GM18511 (cell line): ENCODE data around the gene MUSK.
"Not testable (repeated sequence)": the region's sequence is repeated elsewhere in the genome, so short reads cannot be mapped to it uniquely, and the experiment has no call there.

Experiments
- ATAC-seq: cut with Tn5 transposase; IDR thresholded peaks from one replicate; pipeline ENCODE4 v1.9.1; 2021; ENCODE audit warnings: mild to moderate bottlenecking, moderate library complexity; ENCODE audit not compliant: unreplicated experiment

Gene MUSK

DNA sequence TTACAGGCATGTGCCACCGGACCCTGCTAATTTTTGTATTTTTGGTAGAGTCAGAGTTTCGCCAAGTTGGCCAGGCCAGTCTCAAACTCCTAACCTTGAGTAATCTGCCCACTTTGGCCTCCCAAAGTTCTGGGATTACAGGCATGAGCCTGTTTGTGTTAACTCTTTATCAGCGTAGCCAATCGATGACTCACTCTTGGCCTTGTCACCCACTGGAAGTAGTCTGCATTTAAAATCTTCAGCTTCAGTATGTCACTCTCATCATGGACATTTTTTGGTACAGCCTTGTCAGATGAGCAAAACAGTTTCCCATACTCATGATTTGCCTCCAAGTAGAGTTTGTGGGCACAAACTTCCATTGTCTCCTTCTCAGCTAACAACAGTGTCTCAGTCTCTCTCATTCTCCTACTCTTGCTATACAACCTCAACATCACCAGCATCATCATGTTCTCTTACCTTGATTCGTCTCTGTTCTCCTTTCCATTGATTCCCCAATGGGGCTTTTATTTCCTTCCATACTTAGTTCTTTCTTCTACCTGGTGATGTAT lies 22.5 kb downstream of the MUSK start:
- ATAC-seq: no peak

GRCh38 chr9:110695846-110696245 lies 27.3 kb downstream of the MUSK start:
- ATAC-seq: not testable (repeated sequence)

DNA sequence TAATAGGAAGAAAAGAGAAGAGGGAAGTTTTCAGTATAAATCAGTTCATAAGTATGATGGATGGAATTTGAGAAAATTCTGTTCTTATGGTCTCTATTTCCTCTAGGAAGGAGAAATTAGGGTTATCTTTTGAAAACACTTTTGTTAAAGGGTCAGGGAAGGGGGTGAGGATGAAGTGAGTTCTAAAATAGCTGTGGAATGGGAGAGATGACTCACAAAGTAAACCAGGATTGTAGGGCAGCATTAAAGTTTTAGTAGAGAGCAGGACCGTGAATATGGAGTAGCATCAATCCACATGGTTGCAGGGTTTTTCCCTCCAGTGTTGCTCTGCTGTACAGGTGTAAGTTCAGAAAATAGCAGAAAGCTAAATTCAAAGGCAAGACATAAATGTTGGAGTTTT lies 32.4 kb downstream of the MUSK start:
- no peak for ATAC-seq

GRCh38 chr9:110703669-110704068 lies 35.1 kb downstream of the MUSK start:
- no peak for ATAC-seq

DNA sequence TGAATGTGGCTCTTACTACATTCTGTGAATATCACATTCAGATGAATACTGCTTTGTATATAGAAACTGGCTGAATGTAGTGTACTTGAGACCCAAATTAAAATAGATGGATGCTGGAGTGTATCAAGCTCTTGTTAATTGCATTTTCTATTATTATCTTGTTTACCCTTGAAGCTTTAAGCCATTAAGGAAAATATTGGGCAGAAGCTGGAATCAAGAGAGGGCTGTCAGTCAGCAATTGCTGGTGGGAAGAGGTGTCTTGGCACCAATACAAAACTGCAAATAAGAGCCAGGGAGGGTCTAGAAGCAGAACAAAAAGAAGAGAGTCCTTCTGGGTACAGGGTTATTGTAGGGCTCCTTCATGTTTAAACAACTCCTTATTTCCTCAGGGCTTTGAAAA lies 38.8 kb downstream of the MUSK start:
- ATAC-seq: no peak

- no peak for ATAC-seq
Measured at GRCh38 chr9:110710420-110710819, 41.8 kb downstream of the MUSK start.

GRCh38 chr9:110712955-110713354 lies 44.4 kb downstream of the MUSK start:
- no peak for ATAC-seq

- ATAC-seq: no peak
Measured at GRCh38 chr9:110714314-110714713, 45.7 kb downstream of the MUSK start.

DNA sequence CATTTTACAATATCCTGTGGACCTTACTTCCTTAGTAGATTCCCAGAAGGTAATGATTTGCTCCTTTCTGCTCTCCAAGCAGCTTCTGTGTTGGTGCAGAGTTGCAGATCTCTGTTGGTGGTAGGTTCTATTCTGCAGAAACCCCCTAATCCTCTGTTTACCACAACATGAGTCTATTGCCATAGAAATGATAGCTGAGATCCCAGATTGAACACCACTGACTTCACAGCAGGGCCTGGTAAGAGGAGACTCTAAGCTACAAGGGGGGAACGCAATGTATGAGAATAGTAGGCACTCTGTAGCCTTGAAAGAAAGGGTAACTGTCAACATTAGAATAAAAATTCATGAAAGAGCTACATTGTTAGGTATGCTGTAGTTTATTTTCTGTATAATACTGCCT lies 59.5 kb downstream of the MUSK start:
- ATAC-seq: no peak

- no peak for ATAC-seq
Measured at GRCh38 chr9:110729641-110730040, 61.0 kb downstream of the MUSK start.

DNA sequence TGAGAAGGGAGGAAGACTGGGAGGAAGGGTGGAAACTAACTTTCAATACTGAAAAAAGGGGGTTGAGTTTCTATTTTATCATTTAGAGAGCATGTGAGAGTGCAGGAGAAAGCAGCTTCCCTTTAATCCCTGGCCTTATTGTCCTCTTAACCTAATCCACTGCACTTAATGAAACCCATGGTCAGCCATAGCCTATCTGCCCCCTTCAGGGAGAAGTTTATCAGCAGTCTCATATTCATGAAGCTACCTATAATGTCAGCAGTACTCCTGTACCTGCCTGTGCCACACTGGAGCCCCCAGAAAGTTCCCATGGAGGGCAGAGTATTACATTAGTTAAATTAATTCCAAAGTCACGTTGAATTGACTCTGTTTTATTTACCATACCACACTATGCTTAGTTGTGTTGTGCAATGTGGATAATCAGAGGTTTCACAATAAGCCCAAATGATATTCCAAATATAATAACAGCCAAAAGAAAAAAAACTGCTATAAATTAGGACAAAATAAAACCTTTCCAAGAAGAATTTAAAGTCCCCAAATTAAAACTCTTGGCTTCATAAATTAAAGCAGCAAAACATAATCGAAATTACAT lies 62.9 kb downstream of the MUSK start:
- ATAC-seq: no peak

DNA sequence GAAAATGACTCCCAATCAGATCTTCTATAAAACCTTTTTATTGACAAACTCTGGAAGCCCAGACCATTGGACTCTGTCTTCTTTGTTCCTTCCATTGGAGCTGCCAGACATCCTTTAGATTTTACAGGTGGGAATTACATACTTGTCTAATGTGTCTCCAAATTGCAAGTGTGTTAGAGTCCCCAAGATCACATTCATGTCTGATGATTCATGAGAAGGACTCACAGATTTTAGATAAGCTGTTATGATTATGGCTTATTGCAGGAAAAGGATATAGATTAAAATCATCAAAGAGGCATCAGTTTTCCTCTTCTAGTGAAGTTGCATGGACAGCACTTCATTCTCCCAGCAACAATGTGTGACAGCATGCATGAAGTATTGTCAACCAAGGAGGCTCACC lies 70.4 kb downstream of the MUSK start:
- no peak for ATAC-seq

GRCh38 chr9:110742741-110743371 lies 74.3 kb downstream of the MUSK start:
- ATAC-seq: no peak

DNA sequence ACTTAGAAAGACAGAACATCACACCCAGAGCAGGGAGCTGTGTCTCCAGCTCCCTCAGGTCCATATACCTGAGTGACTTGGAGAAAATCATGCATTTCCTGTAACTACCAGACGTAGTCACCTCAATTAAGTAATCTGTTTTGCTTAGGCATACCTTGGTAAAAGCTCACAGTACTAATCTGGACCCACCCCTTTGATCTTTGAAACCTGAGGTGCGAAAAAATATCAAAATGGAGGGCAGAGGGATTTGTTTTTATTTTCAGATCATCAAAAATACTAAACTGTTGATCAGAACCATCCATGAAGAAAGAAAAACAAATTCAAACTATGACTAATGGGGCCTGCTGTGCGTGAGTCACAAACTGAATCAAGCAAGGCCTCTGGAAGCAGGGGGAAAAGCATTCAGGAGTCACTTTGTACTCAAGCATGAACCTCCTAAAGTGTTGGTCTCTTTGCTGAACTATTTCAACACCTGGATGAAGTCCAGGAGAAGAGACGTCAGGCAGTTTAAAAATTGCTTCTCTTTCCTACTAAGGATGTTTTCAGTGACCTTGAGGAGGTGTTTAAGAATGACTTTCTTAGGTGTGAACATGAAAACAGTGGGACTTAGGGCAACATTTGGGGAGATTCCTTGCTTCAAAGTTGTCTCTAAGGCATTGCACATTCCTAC lies 76.3 kb downstream of the MUSK start:
- ATAC-seq: no peak

DNA sequence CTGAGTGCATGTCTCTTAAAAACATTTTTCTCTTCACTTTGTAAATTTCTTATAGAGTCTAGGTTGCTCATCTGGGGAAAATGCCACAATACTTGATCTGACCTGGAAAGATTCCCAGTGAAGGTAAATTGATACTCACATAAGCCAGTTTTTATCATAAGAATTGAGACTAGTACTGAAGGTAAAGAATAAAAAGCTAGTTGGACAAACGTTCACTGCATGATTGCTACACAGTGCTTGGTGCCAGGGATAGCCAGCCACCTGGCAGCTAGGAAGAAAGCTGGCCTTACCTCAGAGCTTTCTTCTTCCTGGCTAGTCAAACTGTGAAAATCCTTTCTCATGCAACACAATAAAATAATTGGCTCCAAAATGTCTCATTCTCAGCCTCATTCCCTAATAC lies 77.1 kb downstream of the MUSK start:
- ATAC-seq: no peak

GRCh38 chr9:110746211-110746930 lies 77.8 kb downstream of the MUSK start:
- no peak for ATAC-seq

DNA sequence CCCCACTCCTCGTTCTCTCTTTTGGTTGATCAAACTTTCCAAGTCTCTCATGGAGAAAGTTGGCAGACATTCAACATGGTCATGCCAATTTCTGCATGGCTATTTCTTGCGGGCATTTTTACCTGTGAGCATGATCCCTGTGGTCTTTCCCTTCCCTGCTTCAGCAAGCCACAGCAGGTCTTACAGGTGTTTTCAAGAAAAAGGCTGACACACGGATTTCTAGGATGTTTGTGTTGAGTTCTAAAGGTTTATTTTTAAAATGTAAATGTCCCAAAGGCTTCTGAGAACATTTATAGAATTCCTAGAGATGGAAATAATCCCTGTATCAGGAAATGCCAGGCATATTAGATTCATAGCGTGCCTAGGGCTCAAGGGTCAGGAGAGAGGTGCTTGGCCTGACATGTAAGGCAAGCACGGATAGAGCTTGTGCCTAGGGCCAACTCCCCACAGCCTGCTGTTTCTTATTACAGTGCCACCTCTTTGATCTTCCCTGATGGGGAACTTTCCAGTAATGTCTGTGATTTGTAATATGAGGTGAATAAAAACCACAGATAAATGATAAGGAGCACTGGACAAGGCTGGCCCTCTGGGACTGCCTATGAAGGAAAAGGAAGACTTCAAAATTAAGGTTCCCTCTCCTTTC lies 79.8 kb downstream of the MUSK start:
- no peak for ATAC-seq

- ATAC-seq: no peak
Measured at GRCh38 chr9:110750272-110750671, 81.7 kb downstream of the MUSK start.

DNA sequence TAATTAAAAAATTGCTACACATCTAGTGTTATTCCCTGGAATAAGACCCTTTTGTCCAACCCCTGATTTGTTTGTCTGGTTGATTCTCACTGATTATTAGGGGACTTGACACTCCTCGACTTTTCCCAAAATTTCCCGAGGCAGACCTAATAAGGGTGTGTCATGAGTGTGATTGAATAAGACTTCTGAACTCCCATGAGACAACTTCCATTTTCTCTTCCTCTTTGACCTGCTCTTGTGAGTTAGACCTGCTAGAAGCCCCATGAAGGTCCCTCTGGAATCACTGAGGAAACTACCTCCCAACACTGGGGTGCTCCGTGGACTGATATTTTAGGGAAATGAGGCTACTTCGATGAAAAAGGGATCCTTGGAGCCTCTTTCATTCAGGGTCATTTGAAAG lies 83.4 kb downstream of the MUSK start:
- no peak for ATAC-seq

GRCh38 chr9:110752766-110753165 lies 84.2 kb downstream of the MUSK start:
- no peak for ATAC-seq

GRCh38 chr9:110753731-110754231 lies 85.2 kb downstream of the MUSK start:
- ATAC-seq: no peak
